GM23338 (cell line): Measurements from ENCODE around the gene NGFR.

ENCODE experiments used
- CREB1 ChIP-seq: fragments of 250-450 bp; sonication (Bioruptor Pico); IDR thresholded peaks from 2 replicates; pipeline ENCODE4 v1.5.0; 2020; ENCODE audit warnings: low read depth, mild to moderate bottlenecking, moderate library complexity
- CTCF ChIP-seq, 2 experiments: fragments of 200-600 bp in 1 of 2; sonication (generic) in 1 of 2; conservative IDR thresholded peaks; 2 replicates each; pipeline versions ENCODE4 v1.5.1 to v1.6.1; 2016 to 2017; ENCODE audit warnings: antibody characterized with exemption in 2 of 2, low read depth in 2 of 2, mild to moderate bottlenecking in 2 of 2, moderate library complexity in 1 of 2
- ETS1 ChIP-seq: IDR thresholded peaks from 2 replicates; pipeline ENCODE4 v1.6.1; 2016; ENCODE audit warnings: antibody characterized with exemption
- EZH2 ChIP-seq: fragments of 200-600 bp; sonication (generic); IDR thresholded peaks from one replicate; pipeline ENCODE4 v1.8.0; 2017; ENCODE audit warnings: antibody characterized with exemption, mild to moderate bottlenecking, low read depth; ENCODE audit not compliant: unreplicated experiment
- EZH2phosphoT487 ChIP-seq: fragments of 200-600 bp; sonication (generic); IDR thresholded peaks from one replicate; pipeline ENCODE4 v1.8.1; 2018; ENCODE audit warnings: antibody characterized with exemption; ENCODE audit not compliant: unreplicated experiment
- JUNB ChIP-seq: IDR thresholded peaks from one replicate; pipeline ENCODE4 v1.6.1; 2016; ENCODE audit warnings: antibody characterized with exemption; ENCODE audit not compliant: unreplicated experiment
- POLR2AphosphoS5 ChIP-seq: IDR thresholded peaks from 2 replicates; pipeline ENCODE4 v1.6.1; 2016; ENCODE audit warnings: antibody characterized with exemption, low read depth
- REST ChIP-seq: IDR thresholded peaks from one replicate; pipeline ENCODE4 v1.6.1; 2018; ENCODE audit warnings: antibody characterized with exemption; ENCODE audit not compliant: unreplicated experiment
- STAT1 ChIP-seq: IDR thresholded peaks from one replicate; pipeline ENCODE4 v1.6.1; 2016; ENCODE audit warnings: antibody characterized with exemption; ENCODE audit not compliant: unreplicated experiment
- ZNF114 ChIP-seq: fragments of 250-450 bp; sonication (Bioruptor Pico); IDR thresholded peaks from 2 replicates; pipeline ENCODE4 v1.5.0; 2020; ENCODE audit warnings: mild to moderate bottlenecking, moderate library complexity

- TF ChIP-seq CTCF (conservative IDR thresholded peaks at IDR 0.05; ENCODE audit: low read depth in 2 of 2) (no peak), CREB1 (no peak), EZH2 (no peak), POLR2AphosphoS5 (no peak), JUNB (no peak), REST (no peak), STAT1 (no peak), ETS1 (no peak), EZH2phosphoT487 (no peak), ZNF114 (no peak)
Measured at GRCh38 chr17:49520386-49521087, 25.4 kb downstream of the NGFR start.
